ENCODE results near the gene ERBB4.

Gene ERBB4

GRCh38 chr2:211368467-211368866 is 1170.1 kb downstream of the ERBB4 start:
- H3K36me3 Mint-ChIP-seq, result no peaks in the 10 kb centered on the region
- CTCF ChIA-PET, result no interaction called here
- no peak overlapping the region for H3K27ac Mint-ChIP-seq
- H3K4me3 Mint-ChIP-seq, result no peak overlapping the region
- no peaks in the 10 kb centered on the region for H3K9me3 Mint-ChIP-seq
- H3K4me1 Mint-ChIP-seq, result no peaks in the 10 kb centered on the region
- no peaks in the 10 kb centered on the region for H3K27me3 Mint-ChIP-seq
- DNase-seq, result no peak

- H3K27me3 Mint-ChIP-seq, result no peaks in the 10 kb centered on the region
- CTCF ChIA-PET, result no interaction called here
- no peak overlapping the region for H3K4me3 Mint-ChIP-seq
- no peak for DNase-seq
- no peak overlapping the region for H3K27ac Mint-ChIP-seq
- H3K4me1 Mint-ChIP-seq, result no peaks in the 10 kb centered on the region
- no peaks in the 10 kb centered on the region for H3K36me3 Mint-ChIP-seq
- H3K9me3 Mint-ChIP-seq, result peaks cover 4% of the 10 kb centered on the region
Measured at GRCh38 chr2:211367711-211368110, 1170.9 kb downstream of the ERBB4 start.

GRCh38 chr2:211367293-211367692 is 1171.3 kb downstream of the ERBB4 start:
- no peak for DNase-seq
- CTCF ChIA-PET, result no interaction called here
- Mint-ChIP-seq H3K27me3 (no peaks in the 10 kb centered on the region), H3K36me3 (no peaks in the 10 kb centered on the region), H3K4me3 (no peak overlapping the region), H3K4me1 (no peaks in the 10 kb centered on the region), H3K9me3 (peaks cover 4% of the 10 kb centered on the region), H3K27ac (no peak overlapping the region)

GRCh38 chr2:211364911-211365310 is 1173.7 kb downstream of the ERBB4 start:
- Mint-ChIP-seq H3K4me1 (no peaks in the 10 kb centered on the region), H3K36me3 (no peaks in the 10 kb centered on the region), H3K27me3 (no peaks in the 10 kb centered on the region), H3K4me3 (no peak overlapping the region), H3K9me3 (peaks cover 4% of the 10 kb centered on the region), H3K27ac (no peak overlapping the region)
- no peak for DNase-seq
- CTCF ChIA-PET, result no interaction called here

- peaks cover 4% of the 10 kb centered on the region for H3K9me3 Mint-ChIP-seq
- CTCF ChIA-PET, result no interaction called here
- H3K36me3 Mint-ChIP-seq, result no peaks in the 10 kb centered on the region
- no peaks in the 10 kb centered on the region for H3K4me1 Mint-ChIP-seq
- no peak overlapping the region for H3K27ac Mint-ChIP-seq
- no peak overlapping the region for H3K4me3 Mint-ChIP-seq
- no peak for DNase-seq
- no peaks in the 10 kb centered on the region for H3K27me3 Mint-ChIP-seq
Measured at GRCh38 chr2:211361383-211361782, 1177.2 kb downstream of the ERBB4 start.

GRCh38 chr2:211359347-211359746 is 1179.3 kb downstream of the ERBB4 start:
- Mint-ChIP-seq H3K36me3 (no peaks in the 10 kb centered on the region), H3K27me3 (no peaks in the 10 kb centered on the region), H3K4me3 (no peak overlapping the region), H3K9me3 (peaks cover 4% of the 10 kb centered on the region), H3K4me1 (no peaks in the 10 kb centered on the region), H3K27ac (no peak overlapping the region)
- CTCF ChIA-PET, result no interaction called here
- DNase-seq, result no peak

- H3K4me1 Mint-ChIP-seq, result no peaks in the 10 kb centered on the region
- H3K27me3 Mint-ChIP-seq, result no peaks in the 10 kb centered on the region
- no peaks in the 10 kb centered on the region for H3K36me3 Mint-ChIP-seq
- no peak overlapping the region for H3K4me3 Mint-ChIP-seq
- H3K9me3 Mint-ChIP-seq, result peaks cover 4% of the 10 kb centered on the region
- H3K27ac Mint-ChIP-seq, result no peak overlapping the region
- CTCF ChIA-PET, result no interaction called here
- DNase-seq, result no peak
Measured at GRCh38 chr2:211358504-211358903, 1180.1 kb downstream of the ERBB4 start.

- Mint-ChIP-seq H3K4me3 (no peak overlapping the region), H3K36me3 (no peaks in the 10 kb centered on the region), H3K27ac (no peak overlapping the region), H3K27me3 (no peaks in the 10 kb centered on the region), H3K9me3 (no peaks in the 10 kb centered on the region), H3K4me1 (no peaks in the 10 kb centered on the region)
- CTCF ChIA-PET, result no interaction called here
- no peak for DNase-seq
Measured at GRCh38 chr2:211354481-211354880, 1184.1 kb downstream of the ERBB4 start.

GRCh38 chr2:211351987-211352386 is 1186.6 kb downstream of the ERBB4 start:
- no peak overlapping the region for H3K4me3 Mint-ChIP-seq

GRCh38 chr2:211349031-211349430 is 1189.6 kb downstream of the ERBB4 start:
- Mint-ChIP-seq H3K4me1 (no peaks in the 10 kb centered on the region), H3K9me3 (no peaks in the 10 kb centered on the region), H3K27me3 (no peaks in the 10 kb centered on the region), H3K27ac (no peak overlapping the region), H3K4me3 (no peak overlapping the region), H3K36me3 (no peaks in the 10 kb centered on the region)
- DNase-seq, result no peak
- CTCF ChIA-PET, result no interaction called here

More at GRCh38 chr2:211351987-211352386, 1186.6 kb downstream of the ERBB4 start:
- Mint-ChIP-seq H3K27ac (no peak overlapping the region), H3K36me3 (no peaks in the 10 kb centered on the region), H3K4me1 (no peaks in the 10 kb centered on the region), H3K27me3 (no peaks in the 10 kb centered on the region), H3K9me3 (no peaks in the 10 kb centered on the region)
- CTCF ChIA-PET, result no interaction called here
- no peak for DNase-seq

GRCh38 chr2:211347328-211347727 is 1191.3 kb downstream of the ERBB4 start:
- no peak for DNase-seq
- Mint-ChIP-seq H3K27me3 (no peaks in the 10 kb centered on the region), H3K9me3 (no peaks in the 10 kb centered on the region), H3K4me1 (no peaks in the 10 kb centered on the region), H3K36me3 (no peaks in the 10 kb centered on the region), H3K27ac (no peak overlapping the region), H3K4me3 (no peak overlapping the region)
- CTCF ChIA-PET, result no interaction called here

GRCh38 chr2:211344289-211344688 is 1194.3 kb downstream of the ERBB4 start:
- CTCF ChIA-PET, result no interaction called here
- H3K36me3 Mint-ChIP-seq, result no peaks in the 10 kb centered on the region

GRCh38 chr2:211333377-211333776 is 1205.2 kb downstream of the ERBB4 start:
- CTCF ChIA-PET, result no interaction called here
- Mint-ChIP-seq H3K4me1 (no peaks in the 10 kb centered on the region), H3K27me3 (no peaks in the 10 kb centered on the region), H3K27ac (no peak overlapping the region), H3K9me3 (peaks cover 5% of the 10 kb centered on the region), H3K36me3 (no peaks in the 10 kb centered on the region), H3K4me3 (no peak overlapping the region)
- no peak for DNase-seq

More at GRCh38 chr2:211344289-211344688, 1194.3 kb downstream of the ERBB4 start:
- Mint-ChIP-seq H3K4me3 (no peak overlapping the region), H3K27ac (no peak overlapping the region), H3K9me3 (no peaks in the 10 kb centered on the region), H3K4me1 (no peaks in the 10 kb centered on the region), H3K27me3 (no peaks in the 10 kb centered on the region)
- no peak for DNase-seq

GRCh38 chr2:211331736-211332135 is 1206.9 kb downstream of the ERBB4 start:
- no peaks in the 10 kb centered on the region for H3K36me3 Mint-ChIP-seq
- no peaks in the 10 kb centered on the region for H3K27me3 Mint-ChIP-seq
- H3K27ac Mint-ChIP-seq, result no peak overlapping the region
- no peak for DNase-seq
- CTCF ChIA-PET, result no interaction called here
- H3K4me1 Mint-ChIP-seq, result no peaks in the 10 kb centered on the region
- H3K4me3 Mint-ChIP-seq, result no peak overlapping the region
- peaks cover 5% of the 10 kb centered on the region for H3K9me3 Mint-ChIP-seq

- no peaks in the 10 kb centered on the region for H3K27me3 Mint-ChIP-seq
- H3K4me3 Mint-ChIP-seq, result no peak overlapping the region
- no peaks in the 10 kb centered on the region for H3K4me1 Mint-ChIP-seq
- peaks cover 5% of the 10 kb centered on the region for H3K9me3 Mint-ChIP-seq
- no peaks in the 10 kb centered on the region for H3K36me3 Mint-ChIP-seq
- DNase-seq, result no peak
- CTCF ChIA-PET, result no interaction called here
- no peak overlapping the region for H3K27ac Mint-ChIP-seq
Measured at GRCh38 chr2:211329882-211330281, 1208.7 kb downstream of the ERBB4 start.

GRCh38 chr2:211329421-211329820 is 1209.2 kb downstream of the ERBB4 start:
- Mint-ChIP-seq H3K27me3 (no peaks in the 10 kb centered on the region), H3K9me3 (peaks cover 5% of the 10 kb centered on the region), H3K36me3 (no peaks in the 10 kb centered on the region), H3K27ac (no peak overlapping the region), H3K4me1 (no peaks in the 10 kb centered on the region), H3K4me3 (no peak overlapping the region)
- DNase-seq, result no peak
- CTCF ChIA-PET, result no interaction called here

Data from activated naive CD4-positive, alpha-beta T cell treated with anti-CD3 and anti-CD28 coated beads, Interleukin-2, amount 10 ng/mL, durations not matched to agents 7 days and 5 days (primary cell).